SK-N-SH (cell line): Measurements from ENCODE around the gene DNAJB7. TPM values are rescaled to one million over a fixed set of nuclear protein-coding genes. Genes with fewer than 3 reads are reported as not detected.

Experiments used
- CTCF ChIA-PET: fragments of 300-600, 350-600 bp; formaldehyde crosslinking; extraction: SDS; loops from one replicate; lab custom pipeline; 2021; lab: Yijun Ruan, JAX
- POLR2A ChIA-PET: fragments of 350-600 bp; sonication (Branson Sonifier 250); formaldehyde crosslinking; extraction: SDS; loops from one replicate; lab custom pipeline; 2020; ENCODE audit warnings: antibody characterized with exemption, inconsistent platforms; lab: Yijun Ruan, JAX
- DNase-seq: peaks from one replicate; pipeline ENCODE4 v3.0.0; 2012
- H2AFZ ChIP-seq: fragments of 200-600 bp; sonication (generic); 2 replicates; pipeline ENCODE4 v1.8.1; 2016; ENCODE audit warnings: antibody characterized with exemption, mild to moderate bottlenecking, low read depth
- H3F3A ChIP-seq: fragments of 200-600 bp; sonication (generic); replicated peaks from 2 replicates; pipeline ENCODE3; 2016; ENCODE audit warnings: antibody characterized with exemption, mild to moderate bottlenecking; ENCODE audit not compliant: insufficient read depth
- H3K27ac ChIP-seq, 2 experiments: fragments of 200-500 bp in 1 of 2; fragments of 200-600 bp in 1 of 2; sonication (Bioruptor generic) in 1 of 2; sonication (generic), shearing (Covaris generic) in 1 of 2; 2 replicates each; pipeline versions ENCODE4 v1.5.1 to v1.6.1; 2014 to 2016; ENCODE audit warnings: low read depth in 2 of 2, inconsistent platforms in 1 of 2, low read length in 1 of 2, mild to moderate bottlenecking in 1 of 2, mixed read lengths in 1 of 2
- H3K27me3 ChIP-seq: fragments of 200-600 bp; sonication (generic), shearing (Covaris generic); 2 replicates; pipeline ENCODE4 v1.6.1; 2016; ENCODE audit warnings: mixed run types; ENCODE audit not compliant: insufficient read depth
- H3K36me3 ChIP-seq, 2 experiments: fragments of 200-500 bp in 1 of 2; fragments of 200-600 bp in 1 of 2; sonication (Bioruptor generic) in 1 of 2; sonication (generic) in 1 of 2; replicated peaks in 1 of 2; 2 replicates each; pipeline versions ENCODE3 to v1.5.1; 2014 to 2016; ENCODE audit warnings: low read length in 1 of 2, mild to moderate bottlenecking in 1 of 2; ENCODE audit not compliant: insufficient read depth in 2 of 2, control insufficient read depth in 1 of 2
- H3K4me1 ChIP-seq, 2 experiments: fragments of 200-500 bp in 1 of 2; fragments of 200-600 bp in 1 of 2; sonication (Bioruptor generic) in 1 of 2; sonication (generic), shearing (Covaris generic) in 1 of 2; 2 replicates each; pipeline versions ENCODE4 v1.5.1 to v1.6.1; 2014 to 2016; ENCODE audit warnings: low read depth in 1 of 2, low read length in 1 of 2, mixed run types in 1 of 2; ENCODE audit not compliant: insufficient read depth in 2 of 2, control insufficient read depth in 1 of 2
- H3K4me2 ChIP-seq: fragments of 200-600 bp; sonication (generic), shearing (Covaris generic); 2 replicates; pipeline ENCODE4 v1.6.1; 2017; ENCODE audit warnings: mixed run types
- H3K4me3 ChIP-seq, 2 experiments: fragments of 200-500 bp in 1 of 2; fragments of 200-600 bp in 1 of 2; sonication (Bioruptor generic) in 1 of 2; sonication (generic), shearing (Covaris generic) in 1 of 2; 2 replicates each; pipeline versions ENCODE4 v1.5.1 to v1.8.1; 2014 to 2016; ENCODE audit warnings: low read depth in 2 of 2, inconsistent platforms in 1 of 2, low read length in 1 of 2, mild to moderate bottlenecking in 1 of 2, mixed read lengths in 1 of 2, moderate library complexity in 1 of 2
- H3K79me2 ChIP-seq: fragments of 200-600 bp; sonication (generic); 2 replicates; pipeline ENCODE4 v1.8.1; 2017; ENCODE audit warnings: mild to moderate bottlenecking; ENCODE audit not compliant: insufficient read depth
- H3K9ac ChIP-seq: fragments of 200-600 bp; sonication (generic); 2 replicates; pipeline ENCODE4 v1.6.1; 2017; ENCODE audit warnings: mixed run types
- H3K9me2 ChIP-seq: fragments of 200-600 bp; sonication (generic); 2 replicates; pipeline ENCODE4 v1.6.1; 2017; ENCODE audit warnings: mixed run types
- H3K9me3 ChIP-seq: fragments of 200-600 bp; sonication (generic); 2 replicates; pipeline ENCODE4 v1.6.1; 2017; ENCODE audit warnings: mixed run types, mild to moderate bottlenecking, moderate library complexity
- H4K20me1 ChIP-seq: fragments of 200-600 bp; sonication (generic); 2 replicates; pipeline ENCODE4 v1.6.1; 2017; ENCODE audit warnings: mild to moderate bottlenecking, mixed run types; ENCODE audit not compliant: insufficient read depth
- CTCF ChIP-seq: fragments of 200-600 bp; sonication (generic); IDR thresholded peaks from 2 replicates; pipeline ENCODE4 v1.6.1; 2017; ENCODE audit warnings: antibody characterized with exemption, mild to moderate bottlenecking, moderate library complexity
- ELF1 ChIP-seq: IDR thresholded peaks from 2 replicates; pipeline ENCODE4 v1.4.0; 2012
- EP300 ChIP-seq, 2 experiments: IDR thresholded peaks; 2 replicates each; pipeline versions ENCODE4 v1.4.0 to v1.6.1; 2012; ENCODE audit warnings: borderline replicate concordance in 1 of 2, low read depth in 1 of 2, low read length in 1 of 2
- FOSL2 ChIP-seq: IDR thresholded peaks from 2 replicates; pipeline ENCODE4 v1.4.0; 2012; ENCODE audit warnings: low read depth, mild to moderate bottlenecking, moderate library complexity, borderline replicate concordance
- FOXM1 ChIP-seq: IDR thresholded peaks from 2 replicates; pipeline ENCODE4 v1.4.0; 2012; ENCODE audit warnings: low read depth, mild to moderate bottlenecking
- GABPA ChIP-seq: IDR thresholded peaks from 2 replicates; pipeline ENCODE4 v1.4.0; 2012; ENCODE audit warnings: low read depth, mild to moderate bottlenecking
- IRF3 ChIP-seq: fragments of 150-350 bp; IDR thresholded peaks from 2 replicates; pipeline ENCODE4 v1.6.1; 2016; ENCODE audit warnings: mild to moderate bottlenecking, low read depth, low read length
- JUND ChIP-seq: IDR thresholded peaks from 2 replicates; pipeline ENCODE4 v1.4.0; 2012
- MEF2A ChIP-seq: IDR thresholded peaks from 2 replicates; pipeline ENCODE4 v1.4.0; 2012; ENCODE audit warnings: low read depth, borderline replicate concordance
- NRF1 ChIP-seq: IDR thresholded peaks from 2 replicates; pipeline ENCODE4 v1.6.1; 2012; ENCODE audit warnings: low read depth, mild to moderate bottlenecking, low read length
- POLR2AphosphoS5 ChIP-seq: IDR thresholded peaks from 2 replicates; pipeline ENCODE4 v1.6.1; 2012; ENCODE audit warnings: low read depth, low read length
- RCOR1 ChIP-seq: fragments of 150-350 bp; IDR thresholded peaks from 2 replicates; pipeline ENCODE4 v1.6.1; 2017; ENCODE audit warnings: antibody characterized with exemption, low read length
- REST ChIP-seq: IDR thresholded peaks from 2 replicates; pipeline ENCODE4 v1.6.1; 2012; ENCODE audit warnings: mild to moderate bottlenecking, low read depth, low read length, moderate library complexity
- SIN3A ChIP-seq: IDR thresholded peaks from 2 replicates; pipeline ENCODE4 v1.6.1; 2012; ENCODE audit warnings: low read depth, mild to moderate bottlenecking, low read length, moderate library complexity, borderline replicate concordance
- SMC3 ChIP-seq: IDR thresholded peaks from 2 replicates; pipeline ENCODE4 v1.6.1; 2012; ENCODE audit warnings: low read depth, low read length, improper control_type of control experiment
- TAF1 ChIP-seq: IDR thresholded peaks from 2 replicates; pipeline ENCODE4 v1.6.1; 2012; ENCODE audit warnings: low read depth, mild to moderate bottlenecking, low read length, moderate library complexity, borderline replicate concordance
- TEAD4 ChIP-seq: IDR thresholded peaks from 2 replicates; pipeline ENCODE4 v1.4.0; 2012; ENCODE audit warnings: mild to moderate bottlenecking, borderline replicate concordance; ENCODE audit not compliant: insufficient read depth
- USF2 ChIP-seq: fragments of 150-350 bp; IDR thresholded peaks from 2 replicates; pipeline ENCODE4 v1.6.1; 2017; ENCODE audit warnings: antibody characterized with exemption, low read length, low read depth, borderline replicate concordance
- YY1 ChIP-seq: IDR thresholded peaks from 2 replicates; pipeline ENCODE4 v1.4.0; 2012; ENCODE audit warnings: low read depth, mild to moderate bottlenecking
- ZBTB33 ChIP-seq: IDR thresholded peaks from 2 replicates; pipeline ENCODE4 v1.4.0; 2012; ENCODE audit warnings: low read depth, borderline replicate concordance
- WGBS: methylation state at CpG from one replicate; pipeline ENCODE4 v1.1.6; 2017; ENCODE audit warnings: low lambda C conversion rate; 5-methylcytosine and 5-hydroxymethylcytosine counted together
- polyA plus RNA-seq, 3 experiments: library from polyadenylated mRNA; depleted of rRNA; stranded (reverse); fragments of >200 nt; gene quantifications; 2 replicates each; pipeline ENCODE4 v1.2.3, GENCODE V29; 2012

Gene DNAJB7
- polyA plus RNA-seq, 1 of the 3 experiments (the other 2 are of a cell fraction), result not detected

- Histone ChIP-seq H3K9me3 (no peaks in the 10 kb centered on the region), H3K79me2 (peaks cover 28% of the 10 kb centered on the region; the same call in 1 of the 2 replicates), H3K36me3 (peaks cover 4 to 10% of the 10 kb centered on the region in 2 experiments), H3K4me3 (no peak overlapping the region), H3K27ac (no peak overlapping the region), H3K9me2 (no peaks in the 10 kb centered on the region), H3F3A (no peaks in the 10 kb centered on the region), H3K27me3 (no peaks in the 10 kb centered on the region), H3K4me1 (peaks cover 0 to 6% of the 10 kb centered on the region in 2 experiments; a peak in 2 of 4 replicates), H3K4me2 (no peak overlapping the region), H4K20me1 (no peaks in the 10 kb centered on the region), H2AFZ (no peak overlapping the region), H3K9ac (no peak overlapping the region)
- ChIA-PET POLR2A (interaction anchor here (1.2 kb wide), 1 partner anchor 9 kb away, joined by 3 read pairs; no protein-coding TSS in a partner anchor), CTCF (interaction anchor here (1.4 kb wide), 1 partner anchor 32 kb away, joined by 3 read pairs; no protein-coding TSS in a partner anchor)
- DNase-seq, result no peak
- WGBS, result 100% methylated on average over 2 of the region's 2 CpGs
- TF ChIP-seq USF2 (no peak), CTCF (no peak), JUND (no peak), RCOR1 (no peak), REST (no peak), EP300 (IDR thresholded peaks at IDR 0.05; ENCODE audit: borderline replicate concordance in 1 of 2, low read depth in 1 of 2, low read length in 1 of 2) (no peak), FOSL2 (no peak), IRF3 (no peak), SIN3A (no peak), TAF1 (no peak), MEF2A (no peak), TEAD4 (no peak), POLR2AphosphoS5 (no peak), ZBTB33 (no peak), YY1 (no peak), SMC3 (no peak), ELF1 (no peak), FOXM1 (no peak), NRF1 (no peak), GABPA (no peak)
These were observed 5.2 kb upstream of the DNAJB7 start for GRCh38 chr22:40867109-40867508.
